Activated CD8-positive, alpha-beta T cell treated with anti-CD3 and anti-CD28 coated beads for 36 hours (primary cell): Measurements from ENCODE around the gene KRTAP5-2. TPM values are rescaled to one million over a fixed set of nuclear protein-coding genes. Genes with fewer than 3 reads are reported as not detected.

Source experiments
- ATAC-seq: fragments of 200-7000 bp; cut with Tn5 transposase; one replicate; pipeline ENCODE4 v1.10.0; 2021; ENCODE audit warnings: mild to moderate bottlenecking, moderate library complexity
- CTCF ChIA-PET: fragments of 350-600 bp; sonication (Branson Sonifier 250); formaldehyde crosslinking; loops from one replicate; lab custom pipeline; 2021; ENCODE audit warnings: antibody characterized with exemption; lab: Charles Lee
- POLR2A ChIA-PET: fragments of 350-600 bp; sonication (Branson Sonifier 250); formaldehyde crosslinking; loops from one replicate; lab custom pipeline; 2021; ENCODE audit warnings: antibody characterized with exemption; lab: Charles Lee
- DNase-seq: peaks from one replicate; pipeline ENCODE4 v3.0.0-alpha.2; 2020
- H3K27ac Mint-ChIP-seq: one replicate; pipeline ENCODE4 v1.8.0; 2021; ENCODE audit warnings: mild to moderate bottlenecking, mixed read lengths
- H3K27me3 Mint-ChIP-seq: one replicate; pipeline ENCODE4 v1.8.0; 2021; ENCODE audit warnings: mixed read lengths
- H3K36me3 Mint-ChIP-seq: one replicate; pipeline ENCODE4 v1.8.0; 2021; ENCODE audit warnings: low read depth, mixed read lengths
- H3K4me1 Mint-ChIP-seq: one replicate; pipeline ENCODE4 v1.8.0; 2021; ENCODE audit warnings: low read depth, mixed read lengths
- H3K4me3 Mint-ChIP-seq: one replicate; pipeline ENCODE4 v1.8.0; 2021; ENCODE audit warnings: mild to moderate bottlenecking, moderate library complexity, mixed read lengths
- H3K9me3 Mint-ChIP-seq: one replicate; pipeline ENCODE4 v1.8.0; 2021; ENCODE audit warnings: mixed read lengths
- intact Hi-C: fragments of 100-400 bp; cut with micrococcal nuclease; formaldehyde crosslinking; loops from one replicate; pipeline ENCODE4 v1.10.0; 2022
- total RNA-seq, 2 experiments: library from RNA; stranded (reverse); gene quantifications; one replicate each; pipeline ENCODE4 v1.2.3, GENCODE V29; 2021
- TF ChIP-seq, protein P1 (sequence below): fragments of 200-600 bp; IDR thresholded peaks from one replicate; pipeline ENCODE4 v1.8.0; 2022; ENCODE audit warnings: antibody characterized with exemption, mild to moderate bottlenecking

KRTAP5-2 gene
- total RNA-seq, 2 experiments from 2014 or later: not detected

DNA sequence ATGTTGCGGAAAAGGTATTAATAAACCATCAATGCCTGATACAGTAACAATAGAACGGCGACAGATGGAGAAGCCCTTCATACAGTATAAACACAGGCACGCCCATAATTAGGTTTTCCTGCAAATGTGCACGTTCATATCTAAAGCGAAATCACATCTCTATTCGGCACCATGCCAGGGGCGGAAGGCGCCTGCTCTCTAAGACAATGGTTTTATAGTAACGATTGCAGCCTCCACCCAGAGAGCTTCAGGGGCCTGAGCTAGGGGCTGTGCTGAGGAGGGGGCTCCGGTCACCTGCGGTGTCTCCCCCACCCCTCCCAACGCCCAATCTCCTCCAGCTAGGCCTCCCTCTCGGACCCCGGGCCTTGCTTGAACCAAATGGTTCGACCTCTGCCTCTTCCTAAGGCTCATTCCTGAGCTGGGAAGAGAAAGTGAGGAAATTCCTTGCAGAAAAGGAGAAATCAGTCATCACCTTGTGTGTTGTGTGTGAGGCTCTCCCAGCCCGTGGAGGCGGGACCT lies 41.1 kb upstream of the KRTAP5-2 start:
- Mint-ChIP-seq H3K36me3 (no peaks in the 10 kb centered on the region), H3K4me3 (no peak overlapping the region), H3K27ac (no peak overlapping the region), H3K9me3 (no peaks in the 10 kb centered on the region), H3K27me3 (peaks cover 9% of the 10 kb centered on the region), H3K4me1 (no peaks in the 10 kb centered on the region)
- TF ChIP-seq, protein P1, sequence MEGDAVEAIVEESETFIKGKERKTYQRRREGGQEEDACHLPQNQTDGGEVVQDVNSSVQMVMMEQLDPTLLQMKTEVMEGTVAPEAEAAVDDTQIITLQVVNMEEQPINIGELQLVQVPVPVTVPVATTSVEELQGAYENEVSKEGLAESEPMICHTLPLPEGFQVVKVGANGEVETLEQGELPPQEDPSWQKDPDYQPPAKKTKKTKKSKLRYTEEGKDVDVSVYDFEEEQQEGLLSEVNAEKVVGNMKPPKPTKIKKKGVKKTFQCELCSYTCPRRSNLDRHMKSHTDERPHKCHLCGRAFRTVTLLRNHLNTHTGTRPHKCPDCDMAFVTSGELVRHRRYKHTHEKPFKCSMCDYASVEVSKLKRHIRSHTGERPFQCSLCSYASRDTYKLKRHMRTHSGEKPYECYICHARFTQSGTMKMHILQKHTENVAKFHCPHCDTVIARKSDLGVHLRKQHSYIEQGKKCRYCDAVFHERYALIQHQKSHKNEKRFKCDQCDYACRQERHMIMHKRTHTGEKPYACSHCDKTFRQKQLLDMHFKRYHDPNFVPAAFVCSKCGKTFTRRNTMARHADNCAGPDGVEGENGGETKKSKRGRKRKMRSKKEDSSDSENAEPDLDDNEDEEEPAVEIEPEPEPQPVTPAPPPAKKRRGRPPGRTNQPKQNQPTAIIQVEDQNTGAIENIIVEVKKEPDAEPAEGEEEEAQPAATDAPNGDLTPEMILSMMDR: no peak
- ATAC-seq (no peak), DNase-seq (no peak)
- CTCF ChIA-PET: interaction anchor here (0.7 to 8.2 kb wide), 17 partner anchors 8 to 505 kb away, joined by 3 to 86 read pairs (median 5); partner anchors contain the start of gene KRTAP5-5
- POLR2A ChIA-PET: no interaction called here
- intact Hi-C loops: no loop called here

DNA sequence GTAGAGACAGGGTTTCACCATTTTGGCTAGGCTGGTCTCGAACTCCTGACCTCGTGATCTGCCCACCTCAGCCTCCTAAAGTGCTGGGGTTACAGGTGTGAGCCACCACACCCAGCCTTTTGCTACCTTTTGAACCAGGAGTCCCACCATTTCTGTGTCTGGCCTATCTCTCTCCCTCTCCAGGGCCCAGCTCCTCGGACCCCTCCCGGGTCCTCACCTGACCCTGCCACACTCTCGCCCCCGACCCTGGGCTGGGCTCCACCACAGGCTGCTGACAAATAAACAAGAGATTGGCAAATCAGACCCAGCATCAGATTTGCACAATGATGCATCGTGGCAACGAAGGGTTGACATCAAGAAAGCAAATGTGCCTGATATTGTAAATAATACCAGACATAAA lies 40.2 kb upstream of the KRTAP5-2 start:
- Mint-ChIP-seq H3K36me3 (no peaks in the 10 kb centered on the region), H3K27ac (no peak overlapping the region), H3K9me3 (no peaks in the 10 kb centered on the region), H3K4me3 (no peak overlapping the region), H3K4me1 (no peaks in the 10 kb centered on the region), H3K27me3 (peaks cover 9% of the 10 kb centered on the region)
- intact Hi-C loops: no loop called here
- TF ChIP-seq, protein P1: no peak
- DNase-seq (no peak), ATAC-seq (no peak)
- ChIA-PET POLR2A (no interaction called here), CTCF (interaction anchor here (1.2 to 8.2 kb wide), 8 partner anchors 10 to 506 kb away, joined by 4 to 86 read pairs (median 6); partner anchors contain the start of gene KRTAP5-5)

DNA sequence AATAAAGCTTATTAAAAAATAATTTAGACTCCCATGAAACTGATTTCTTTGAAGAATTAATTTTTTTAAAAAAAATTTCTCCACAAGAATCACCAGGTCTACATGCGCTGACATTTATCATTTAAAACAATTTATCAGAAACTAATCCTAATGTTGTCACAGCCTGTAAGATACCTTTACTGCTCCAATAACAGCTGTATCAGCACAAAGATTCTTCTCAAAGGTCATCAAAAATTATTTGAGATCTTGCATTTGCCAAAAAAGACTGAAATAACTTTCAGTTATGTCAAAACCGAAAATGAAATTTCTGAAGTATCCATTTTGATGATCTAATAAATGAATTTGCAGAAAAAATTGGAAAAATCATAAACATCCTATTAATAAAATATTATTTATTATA lies 39.5 kb upstream of the KRTAP5-2 start:
- Mint-ChIP-seq H3K36me3 (no peaks in the 10 kb centered on the region), H3K9me3 (no peaks in the 10 kb centered on the region), H3K27ac (no peak overlapping the region), H3K4me3 (no peak overlapping the region), H3K27me3 (peaks cover 9% of the 10 kb centered on the region), H3K4me1 (no peaks in the 10 kb centered on the region)
- ATAC-seq: no peak
- CTCF ChIA-PET: interaction anchor here (0.8 to 8.2 kb wide), 9 partner anchors 10 to 195 kb away, joined by 3 to 86 read pairs (median 4); no protein-coding TSS in a partner anchor
- POLR2A ChIA-PET: no interaction called here
- intact Hi-C loops: no loop called here
- DNase-seq: no peak
- TF ChIP-seq, protein P1: no peak

DNA sequence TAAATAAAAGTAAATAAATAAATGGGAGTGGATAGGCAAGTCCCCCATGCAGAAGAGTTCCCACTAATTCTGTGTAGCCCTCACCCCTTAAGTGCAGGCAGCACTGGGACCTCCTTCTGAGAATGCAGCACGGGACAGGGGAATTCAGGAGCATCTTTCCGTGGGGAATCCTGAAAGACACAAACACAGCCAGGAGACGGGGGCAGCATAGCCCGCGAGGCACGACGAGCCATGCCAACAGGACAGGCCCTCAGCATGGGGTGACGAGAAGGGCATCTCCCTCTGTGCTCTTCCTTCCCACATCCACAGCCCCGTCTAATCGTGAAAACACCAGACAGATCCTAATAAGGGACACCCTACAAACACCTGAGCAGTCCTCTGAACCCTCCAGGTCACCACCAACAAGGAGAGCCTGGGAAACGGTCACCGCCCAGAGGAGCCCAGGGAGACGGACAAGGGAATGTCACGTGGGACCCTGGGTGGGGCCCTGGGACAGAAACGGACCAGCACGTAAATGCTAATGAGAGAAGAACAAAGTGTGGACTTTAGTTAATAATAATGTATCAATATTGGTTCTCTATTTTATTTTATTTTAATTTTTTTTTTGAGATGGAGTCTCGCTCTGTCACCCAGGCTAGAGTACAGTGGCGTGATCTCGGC lies 38.3 kb upstream of the KRTAP5-2 start:
- POLR2A ChIA-PET: no interaction called here
- Mint-ChIP-seq H3K4me3 (no peak overlapping the region), H3K9me3 (no peaks in the 10 kb centered on the region), H3K27me3 (peaks cover 12% of the 10 kb centered on the region), H3K27ac (no peak overlapping the region), H3K4me1 (no peaks in the 10 kb centered on the region), H3K36me3 (no peaks in the 10 kb centered on the region)
- DNase-seq: no peak
- ATAC-seq: no peak
- CTCF ChIA-PET: interaction anchor here (2.1 to 8.2 kb wide), 2 partner anchors 15 to 196 kb away, joined by 4 to 86 read pairs; no protein-coding TSS in a partner anchor
- TF ChIP-seq, protein P1: no peak
- intact Hi-C loops: no loop called here

DNA sequence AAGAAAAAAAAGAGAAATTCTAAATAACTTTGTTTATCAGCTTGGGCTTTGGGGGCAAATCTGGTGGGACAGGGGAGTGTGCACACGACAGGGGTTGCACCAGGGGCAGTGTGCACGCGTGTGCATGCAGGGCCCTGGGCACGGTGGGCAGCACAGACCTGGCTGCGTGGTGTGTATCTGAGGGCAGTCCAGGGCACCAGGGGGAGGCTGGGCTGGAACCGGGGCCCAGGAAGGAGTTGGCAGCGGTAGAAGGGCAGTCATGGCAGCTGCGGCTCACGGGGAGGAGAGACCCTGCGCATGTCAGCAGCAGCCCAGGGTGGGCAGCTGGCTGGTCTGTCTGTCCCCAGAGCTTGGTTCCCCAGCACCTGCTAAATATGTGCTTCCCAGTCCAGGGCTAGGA lies 35.8 kb upstream of the KRTAP5-2 start:
- Mint-ChIP-seq H3K27me3 (peaks cover 10% of the 10 kb centered on the region), H3K9me3 (no peaks in the 10 kb centered on the region), H3K4me3 (no peak overlapping the region), H3K4me1 (no peaks in the 10 kb centered on the region), H3K36me3 (no peaks in the 10 kb centered on the region), H3K27ac (no peak overlapping the region)
- TF ChIP-seq, protein P1: no peak
- ChIA-PET CTCF (interaction anchor here (2.6 kb wide), 1 partner anchor 19 kb away, joined by 13 read pairs; no protein-coding TSS in a partner anchor), POLR2A (no interaction called here)
- DNase-seq (no peak), ATAC-seq (no peak)
- intact Hi-C loops: no loop called here
